HG02678 (cell line): ENCODE data around the gene ABCA2.

Experiments used
- ATAC-seq: cut with Tn5 transposase; IDR thresholded peaks from one replicate; pipeline ENCODE4 v1.9.1; 2021; ENCODE audit warnings: mild to moderate bottlenecking, moderate library complexity; ENCODE audit not compliant: unreplicated experiment

ABCA2 gene

GRCh38 chr9:137031904-137032640 lies 4.0 kb upstream of the ABCA2 start, which contains the start of gene FUT7:
FUT7 (minus strand) TSS chr9:137032088; CDS start chr9:137031991, 97 bp downstream.
- no peak for ATAC-seq

GRCh38 chr9:137030538-137031527 lies 2.8 kb upstream of the ABCA2 start:
- ATAC-seq = no peak

GRCh38 chr9:137030006-137030405 lies 2.0 kb upstream of the ABCA2 start:
- ATAC-seq = no peak

GRCh38 chr9:137029058-137029936 lies 1.3 kb upstream of the ABCA2 start:
- ATAC-seq = no peak

- peak; percentile 54 for ATAC-seq
Measured at GRCh38 chr9:137028263-137029057, 423 bp upstream of the ABCA2 start.

- no peak for ATAC-seq
Measured at GRCh38 chr9:137026828-137027227, 1.2 kb downstream of the ABCA2 start.

GRCh38 chr9:137026384-137026783 lies 1.7 kb downstream of the ABCA2 start:
- ATAC-seq = no peak

- ATAC-seq = no peak
Measured at GRCh38 chr9:137025517-137025966, 2.5 kb downstream of the ABCA2 start.

GRCh38 chr9:137023583-137023991 lies 4.5 kb downstream of the ABCA2 start:
- ATAC-seq = no peak

GRCh38 chr9:137023157-137023556 lies 4.9 kb downstream of the ABCA2 start:
- ATAC-seq = no peak

- ATAC-seq = no peak
Measured at GRCh38 chr9:137022662-137023008, 5.4 kb downstream of the ABCA2 start.

- ATAC-seq = no peak
Measured at GRCh38 chr9:137021979-137022661, 5.9 kb downstream of the ABCA2 start.

GRCh38 chr9:137021568-137021978 lies 6.5 kb downstream of the ABCA2 start:
- no peak for ATAC-seq

GRCh38 chr9:137020771-137021567 lies 7.1 kb downstream of the ABCA2 start:
- ATAC-seq = no peak

- ATAC-seq = no peak
Measured at GRCh38 chr9:137019891-137020683, 8.0 kb downstream of the ABCA2 start.

GRCh38 chr9:137018761-137019559 lies 9.1 kb downstream of the ABCA2 start:
- no peak for ATAC-seq
